ENCODE measurements around the gene NNMT. TPM values are rescaled to one million over a fixed set of nuclear protein-coding genes. Genes with fewer than 3 reads are reported as not detected.

The NNMT gene
- polyA plus RNA-seq, 1 donor (not counting 4 experiments of a cell fraction or from before 2014, with no cell fraction given), result 0.13 TPM

GRCh38 chr11:114265122-114265878, 30.9 kb upstream of the NNMT start:
- Histone ChIP-seq H3K9ac (ENCODE audit: control insufficient read depth, extremely low read depth, insufficient read depth, low read length) (no peak overlapping the region), H3K27me3 (ENCODE audit: control insufficient read depth, extremely low read depth, insufficient read depth, low read length) (peaks cover 8% of the 10 kb centered on the region), H3K9me3 (ENCODE audit: control insufficient read depth, low read depth, low read length) (no peaks in the 10 kb centered on the region), H4K20me1 (ENCODE audit: control insufficient read depth, extremely low read depth, insufficient read depth, low read length) (no peaks in the 10 kb centered on the region), H3K4me2 (ENCODE audit: control insufficient read depth, extremely low read depth, insufficient read depth, low read depth, low read length) (no peak overlapping the region), H3K9me1 (ENCODE audit: control insufficient read depth, extremely low read depth, insufficient read depth, low read length) (no peaks in the 10 kb centered on the region), H3K4me3 (ENCODE audit: control insufficient read depth in 2 of 3, extremely low read depth in 1 of 3, insufficient read depth in 2 of 3, low read depth in 1 of 3, low read length in 3 of 3) (no peak overlapping the region), H2AFZ (ENCODE audit: control insufficient read depth, low read length) (no peak overlapping the region), H3K36me3 (ENCODE audit: control insufficient read depth in 2 of 2, extremely low read depth in 1 of 2, insufficient read depth in 2 of 2, low read length in 2 of 2) (no peaks in the 10 kb centered on the region), H3K4me1 (ENCODE audit: control insufficient read depth, extremely low read depth, insufficient read depth, low read length) (no peaks in the 10 kb centered on the region), H3K27ac (ENCODE audit: control insufficient read depth, insufficient read depth, low read length) (no peak overlapping the region), H3K79me2 (ENCODE audit: control insufficient read depth, insufficient read depth, low read length) (no peaks in the 10 kb centered on the region)
- dilution Hi-C loops (cut with MboI; ENCODE audit: extremely low pct_ligation_motif_present, low sequenced_read_pairs), result loop anchor here (25.0 kb wide), 1 partner anchor 228 kb away; no protein-coding TSS in a partner anchor
- FAIRE-seq (no peak), DNase-seq (ENCODE audit: low read depth, low spot score) (no peak)
- TF ChIP-seq EZH2 (IDR thresholded peaks at IDR 0.05; ENCODE audit: low read length) (no peak), CTCF (optimal IDR thresholded peaks at IDR 0.05 in 1 of 3, IDR thresholded peaks at IDR 0.05 in 1 of 3, conservative IDR thresholded peaks at IDR 0.05 in 1 of 3; ENCODE audit: extremely low read depth in 1 of 3, insufficient read depth in 2 of 3, low read length in 3 of 3) (no peak)

- Histone ChIP-seq H3K9me1 (ENCODE audit: control insufficient read depth, extremely low read depth, insufficient read depth, low read length) (no peaks in the 10 kb centered on the region), H2AFZ (ENCODE audit: control insufficient read depth, low read length) (no peak overlapping the region), H3K36me3 (ENCODE audit: control insufficient read depth in 2 of 2, extremely low read depth in 1 of 2, insufficient read depth in 2 of 2, low read length in 2 of 2) (no peaks in the 10 kb centered on the region), H3K27me3 (ENCODE audit: control insufficient read depth, extremely low read depth, insufficient read depth, low read length) (no peaks in the 10 kb centered on the region), H3K79me2 (ENCODE audit: control insufficient read depth, insufficient read depth, low read length) (no peaks in the 10 kb centered on the region), H4K20me1 (ENCODE audit: control insufficient read depth, extremely low read depth, insufficient read depth, low read length) (no peaks in the 10 kb centered on the region), H3K27ac (ENCODE audit: control insufficient read depth, insufficient read depth, low read length) (no peak overlapping the region), H3K4me3 (ENCODE audit: control insufficient read depth in 2 of 3, extremely low read depth in 1 of 3, insufficient read depth in 2 of 3, low read depth in 1 of 3, low read length in 3 of 3) (no peak overlapping the region), H3K4me1 (ENCODE audit: control insufficient read depth, extremely low read depth, insufficient read depth, low read length) (no peaks in the 10 kb centered on the region), H3K9ac (ENCODE audit: control insufficient read depth, extremely low read depth, insufficient read depth, low read length) (no peak overlapping the region), H3K4me2 (ENCODE audit: control insufficient read depth, extremely low read depth, insufficient read depth, low read depth, low read length) (no peak overlapping the region), H3K9me3 (ENCODE audit: control insufficient read depth, low read depth, low read length) (no peaks in the 10 kb centered on the region)
- FAIRE-seq (no peak), DNase-seq (ENCODE audit: low read depth, low spot score) (no peak)
- dilution Hi-C loops (cut with MboI; ENCODE audit: extremely low pct_ligation_motif_present, low sequenced_read_pairs), result loop anchor here (25.0 kb wide), 1 partner anchor 232 kb away; no protein-coding TSS in a partner anchor
- TF ChIP-seq CTCF (optimal IDR thresholded peaks at IDR 0.05 in 1 of 3, IDR thresholded peaks at IDR 0.05 in 1 of 3, conservative IDR thresholded peaks at IDR 0.05 in 1 of 3; ENCODE audit: extremely low read depth in 1 of 3, insufficient read depth in 2 of 3, low read length in 3 of 3) (no peak), EZH2 (IDR thresholded peaks at IDR 0.05; ENCODE audit: low read length) (no peak)
These were observed 26.7 kb upstream of the NNMT start for GRCh38 chr11:114269498-114269897.

Data from keratinocyte (primary cell).